Activated naive CD4-positive, alpha-beta T cell treated with Interleukin-2 at 50 U/mL for 16 hours (primary cell): ENCODE data around the gene PRAC1.
"Not testable (repeated sequence)": the region's sequence is repeated elsewhere in the genome, so short reads cannot be mapped to it uniquely, and the experiment has no call there.

Experiments used
- DNase-seq: peaks from one replicate; pipeline ENCODE4 v3.0.0-alpha.2; 2020

The PRAC1 gene

DNA sequence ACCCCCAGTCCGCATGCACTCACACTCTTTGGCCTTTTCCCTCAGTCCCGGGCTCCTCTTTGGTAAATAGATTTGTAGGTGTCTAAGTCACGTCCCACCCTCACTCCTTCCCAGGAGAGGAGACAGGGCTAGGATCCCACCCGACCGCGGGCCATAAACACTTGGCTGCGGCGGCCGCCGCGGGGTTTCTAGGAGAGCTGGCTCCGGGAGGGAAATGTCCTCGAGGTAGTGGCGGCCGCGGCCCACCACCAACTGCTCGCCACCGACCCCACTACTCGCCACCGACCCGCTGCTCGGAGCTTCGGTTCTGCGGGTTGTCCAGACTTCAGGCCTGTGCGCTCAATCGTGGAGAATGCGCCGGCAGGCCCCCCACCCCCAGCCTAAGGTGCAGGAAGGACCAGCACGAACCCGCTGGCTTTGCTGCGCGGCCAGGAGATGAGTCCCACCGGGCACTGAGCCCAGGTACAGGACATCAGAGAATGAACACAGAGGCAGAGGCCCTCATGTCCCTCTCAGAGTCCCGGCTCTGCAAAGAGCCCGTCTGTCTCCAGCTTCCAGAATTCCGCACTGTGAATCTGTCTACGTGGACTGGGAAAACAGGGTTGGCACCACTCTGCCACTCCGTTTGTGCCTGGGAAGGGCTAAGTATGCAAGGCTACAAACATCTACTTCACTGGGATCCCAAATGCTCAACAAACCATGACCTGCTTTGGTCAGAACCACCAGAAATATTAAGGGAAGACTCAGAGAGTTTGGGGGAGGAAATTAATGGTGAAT is 3.2 kb upstream of the PRAC1 start:
- no peak for DNase-seq

DNA sequence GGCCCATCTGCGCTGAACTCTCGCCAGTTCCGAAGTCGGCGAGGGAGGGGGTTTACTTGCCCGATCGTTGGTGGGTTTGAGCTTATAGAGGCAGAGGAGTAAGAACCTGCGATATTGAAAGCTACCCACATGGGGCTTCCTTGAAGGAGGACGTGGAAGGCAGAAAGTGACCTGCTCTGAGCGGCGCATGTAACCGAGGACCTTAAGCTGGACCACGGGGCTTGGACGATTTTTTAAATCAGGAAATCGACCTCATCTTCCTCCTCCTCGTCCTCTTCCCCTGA is 2.6 kb upstream of the PRAC1 start:
- DNase-seq, result no peak

GRCh38 chr17:48724251-48725003 is 2.1 kb upstream of the PRAC1 start:
- peak; percentile 71 for DNase-seq

GRCh38 chr17:48723423-48724250 is 1.3 kb upstream of the PRAC1 start:
- DNase-seq, result no peak

GRCh38 chr17:48722915-48723422 is 651 bp upstream of the PRAC1 start, which contains the start of gene PRAC2:
Gene PRAC2 (plus strand): TSS chr17:48723185. CDS start chr17:48724411, 1,226 bp downstream.
- DNase-seq, result no peak

DNA sequence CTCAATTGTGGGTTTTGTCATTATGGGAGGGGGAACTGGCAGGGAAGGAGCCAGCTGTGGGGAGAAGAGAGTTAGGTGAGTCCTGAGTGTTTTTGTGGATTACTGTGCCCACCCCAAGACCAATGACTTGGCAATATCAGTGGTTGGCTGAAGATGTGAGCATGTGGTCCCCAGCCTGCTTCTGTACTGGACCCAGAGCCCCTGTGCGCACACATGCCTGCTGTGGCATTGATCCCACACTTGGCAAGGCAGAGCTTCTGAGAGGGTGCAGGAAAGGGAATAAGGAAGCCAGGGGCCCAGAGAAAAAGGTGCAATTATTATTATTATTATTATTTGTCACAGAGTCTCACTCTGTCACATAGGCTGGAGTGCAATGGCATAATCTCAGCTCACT is 1.3 kb downstream of the PRAC1 start:
- no peak for DNase-seq

DNA sequence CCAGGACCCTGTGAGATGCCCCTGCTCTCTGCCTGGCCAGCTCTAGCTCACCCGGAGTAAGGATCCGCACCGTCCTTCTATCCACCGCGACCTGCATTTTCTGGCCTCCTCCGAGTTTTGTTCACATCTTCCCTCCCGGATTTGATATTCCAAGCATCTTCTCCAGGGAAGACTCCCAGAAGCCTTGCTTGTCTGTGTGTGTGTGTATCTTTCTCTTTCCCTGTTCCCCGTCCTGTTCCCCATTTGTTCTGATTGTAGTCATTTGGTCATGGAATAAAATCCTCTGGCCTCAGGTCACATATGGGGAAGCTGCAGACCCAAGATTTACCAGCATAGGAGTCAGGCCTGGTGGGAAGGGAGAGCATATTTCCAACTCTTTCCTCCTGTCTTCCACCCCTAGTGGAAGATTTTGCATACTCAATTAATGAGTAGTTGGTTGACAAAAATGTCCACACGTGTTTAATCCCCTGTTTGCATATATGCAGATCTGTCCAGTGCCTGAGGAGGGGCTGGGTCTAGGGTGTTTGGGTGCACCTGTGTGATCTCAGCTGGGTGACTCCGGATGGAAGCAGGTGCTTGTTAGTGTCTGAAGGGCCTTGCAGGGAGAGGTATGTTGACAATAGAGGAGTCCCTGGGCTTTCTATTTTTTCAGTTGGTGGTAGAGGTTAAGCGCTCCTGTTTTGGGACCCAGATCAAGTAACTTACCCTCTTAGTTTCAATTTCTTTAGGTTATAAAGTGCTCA is 1.9 kb downstream of the PRAC1 start:
- DNase-seq, result no peak

- no peak for DNase-seq
Observed at GRCh38 chr17:48719642-48720265, 2.6 kb downstream of the PRAC1 start.

- no peak for DNase-seq
Observed at GRCh38 chr17:48718761-48719641, 3.3 kb downstream of the PRAC1 start.

DNA sequence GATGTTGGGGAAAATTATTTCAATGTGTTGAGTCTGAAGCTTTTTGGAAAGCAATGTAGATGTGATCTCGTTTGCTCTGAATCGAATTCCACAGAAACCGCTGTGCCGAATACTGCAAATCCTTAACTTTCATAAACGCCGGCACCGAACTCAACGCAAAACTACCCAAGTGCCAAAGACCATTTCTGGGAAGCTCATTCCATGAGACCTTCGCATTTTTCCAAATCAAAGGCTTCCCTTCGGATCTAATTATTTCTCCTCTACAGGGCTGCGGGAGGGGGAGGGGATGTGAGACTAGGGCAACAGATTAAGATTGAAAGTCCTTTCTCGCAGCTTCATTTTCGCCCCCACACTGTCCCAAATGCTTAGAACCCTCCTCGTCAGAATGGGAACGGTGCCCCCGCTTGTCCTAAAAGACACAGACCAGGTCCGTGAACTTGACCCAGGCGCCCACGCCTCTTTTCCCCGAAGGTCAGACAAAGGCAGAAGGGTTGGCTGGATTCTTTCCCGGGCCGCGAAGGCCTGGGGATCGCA is 4.0 kb downstream of the PRAC1 start:
- DNase-seq, result no peak

DNA sequence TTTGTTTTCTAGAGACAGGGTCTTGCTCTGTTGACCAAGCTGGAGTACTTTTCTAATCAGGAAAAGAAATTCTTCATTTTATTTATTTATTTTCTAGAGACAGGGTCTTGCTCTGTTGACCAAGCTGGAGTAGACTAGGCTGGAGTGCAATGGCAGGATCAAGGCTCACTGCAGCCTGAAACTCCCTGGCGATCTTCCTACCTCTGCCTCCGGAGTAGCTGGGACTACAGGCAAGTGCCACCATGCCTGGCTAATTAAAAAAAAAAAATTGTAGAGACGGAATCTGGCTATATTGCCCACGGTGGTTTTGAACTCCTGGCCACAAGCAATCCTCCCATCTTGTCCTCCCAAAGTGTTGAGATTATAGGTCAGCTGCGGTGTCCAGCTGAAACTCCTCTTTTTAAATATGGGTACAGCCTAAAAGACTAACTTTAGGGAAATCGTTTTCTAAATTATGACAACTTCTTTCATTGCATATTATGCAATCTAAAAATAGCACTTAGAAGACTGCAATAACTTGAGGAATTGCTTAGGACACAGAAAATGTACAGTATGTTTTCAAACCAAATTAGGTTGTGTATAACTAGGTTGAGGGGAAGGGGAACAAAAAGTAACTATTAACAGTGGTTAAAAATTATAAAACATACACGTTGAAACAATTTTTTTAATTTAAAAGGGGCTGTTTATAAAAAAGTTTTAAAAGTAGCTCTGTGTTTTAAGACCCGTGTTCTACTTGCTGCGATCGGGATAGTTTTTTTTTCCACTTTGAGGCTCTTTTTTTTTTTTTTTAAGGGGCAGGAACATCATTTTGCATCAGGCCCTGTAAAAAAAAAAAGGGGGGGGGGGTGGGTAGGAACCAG is 4.7 kb downstream of the PRAC1 start:
- DNase-seq, result no peak

DNA sequence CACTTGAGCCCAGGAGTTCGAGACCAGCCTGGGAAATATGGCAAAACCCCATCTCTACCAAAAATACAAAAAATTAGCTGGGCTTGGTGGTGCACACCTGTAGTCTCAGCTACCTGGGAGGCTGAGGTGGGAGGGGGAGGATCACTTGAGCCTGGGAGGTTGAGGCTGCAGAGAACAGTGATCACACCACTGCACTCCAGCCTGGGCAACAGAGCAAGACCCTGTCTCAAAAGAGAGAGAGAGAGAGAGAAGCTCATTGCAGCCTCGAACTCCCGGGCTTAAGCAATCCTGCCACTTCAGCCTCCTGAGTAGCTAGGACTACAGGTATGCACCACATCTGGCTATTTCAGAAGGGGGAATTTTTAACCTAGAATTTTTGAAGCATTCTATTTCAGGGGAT is 5.8 kb downstream of the PRAC1 start:
- DNase-seq, result not testable (repeated sequence)

DNA sequence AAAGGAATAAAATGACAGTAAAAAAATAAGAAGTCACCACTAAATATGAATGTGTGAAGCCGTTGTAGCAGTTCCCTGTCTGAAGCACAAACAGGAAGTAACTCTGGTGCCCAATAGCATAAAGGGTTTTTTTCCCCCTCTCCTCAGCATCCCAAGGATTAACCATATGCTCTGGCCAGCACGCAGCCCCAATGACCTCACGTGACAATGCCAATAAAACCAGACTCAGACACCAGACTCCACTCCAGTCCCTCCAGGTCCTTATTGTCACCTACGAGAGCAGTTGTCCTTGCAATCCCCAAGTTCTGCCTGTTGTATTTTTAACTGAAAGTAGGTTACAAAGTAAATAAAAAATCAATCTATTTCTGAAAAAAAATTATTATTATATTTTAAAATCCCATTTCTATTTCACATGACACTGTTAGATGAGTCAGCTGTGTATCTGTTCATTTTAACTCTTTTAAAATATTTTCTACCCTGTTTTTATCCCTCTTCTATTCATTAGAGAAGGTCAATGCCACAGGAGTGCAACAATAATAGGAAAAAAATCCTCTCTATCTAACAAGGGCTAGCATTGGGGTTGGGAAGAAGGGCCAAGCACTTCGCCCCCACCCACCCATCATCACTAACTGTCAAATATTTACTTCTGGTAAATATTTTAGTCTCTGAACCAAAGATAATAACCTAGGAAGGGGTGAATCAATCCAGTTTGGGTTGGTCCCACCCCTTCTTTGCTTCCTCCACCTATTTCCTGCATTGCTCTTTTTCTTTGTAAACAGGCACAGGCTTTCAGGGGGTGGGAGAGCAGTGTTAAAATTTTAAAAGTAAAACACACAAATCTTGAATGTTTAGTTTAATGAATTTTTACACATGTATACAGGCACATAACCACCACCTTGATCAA is 6.6 kb downstream of the PRAC1 start:
- DNase-seq, result no peak

DNA sequence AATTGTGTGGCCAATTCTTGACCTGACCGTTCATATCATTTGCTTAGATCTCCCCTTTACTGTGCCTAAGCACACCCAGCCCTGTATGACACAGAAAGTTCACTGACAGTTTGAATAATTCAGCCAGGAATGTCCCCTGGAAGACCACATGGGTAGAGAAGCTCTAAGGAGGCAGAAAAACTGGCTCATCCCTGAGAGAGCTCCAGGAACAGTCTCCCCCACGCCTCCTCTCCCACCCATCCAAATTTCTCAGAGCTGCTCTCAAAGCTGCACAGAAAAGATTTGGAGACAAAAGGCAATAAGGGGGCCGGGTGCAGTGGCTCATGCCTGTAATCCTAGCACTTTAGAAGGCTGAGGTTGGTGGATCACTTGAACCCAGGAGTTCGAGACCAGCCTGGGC is 11.2 kb downstream of the PRAC1 start:
- DNase-seq, result no peak

GRCh38 chr17:48704361-48705248 is 17.7 kb downstream of the PRAC1 start:
- DNase-seq, result no peak

DNA sequence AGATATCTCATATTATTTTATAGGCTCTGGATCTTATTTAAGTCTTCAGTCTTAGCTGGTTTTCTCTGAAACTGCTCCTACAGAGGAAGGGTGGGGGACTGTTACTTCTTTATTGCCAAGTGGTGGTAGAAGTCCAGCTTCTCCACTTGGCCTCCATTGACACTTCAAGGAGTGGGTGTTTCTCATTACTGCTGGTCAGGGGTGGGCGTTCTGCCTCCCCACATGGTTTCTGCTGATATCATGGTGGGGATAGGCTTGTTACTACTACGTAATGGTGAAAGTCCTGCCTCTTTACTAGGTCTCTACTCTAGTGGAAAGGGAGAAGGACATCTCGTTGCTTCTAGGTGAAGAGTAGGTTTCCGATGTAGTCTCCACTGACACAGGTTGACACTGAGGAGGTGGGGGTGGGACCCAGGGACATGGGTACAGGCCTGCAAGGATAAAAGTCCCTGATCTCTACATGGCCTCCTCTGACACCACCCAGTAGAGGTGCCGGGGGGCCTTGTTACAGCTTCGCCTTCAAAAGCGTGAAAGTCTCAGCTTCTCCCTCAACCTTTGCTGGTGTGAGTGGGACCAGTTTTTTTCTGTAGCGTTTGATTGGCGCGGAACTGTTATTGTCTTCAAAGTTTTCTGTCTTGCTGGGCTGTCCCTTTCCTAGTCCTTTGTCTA is 20.3 kb downstream of the PRAC1 start:
- no peak for DNase-seq

GRCh38 chr17:48693178-48693577 is 29.1 kb downstream of the PRAC1 start:
- DNase-seq, result no peak
